Keratinocyte (primary cell): ENCODE measurements around the gene GSG1. TPM values are rescaled to one million over a fixed set of nuclear protein-coding genes. Genes with fewer than 3 reads are reported as not detected.

Experiments
- DNase-seq: peaks from one replicate; pipeline ENCODE4 v3.0.0-alpha.2; 2011; ENCODE audit warnings: low read depth, missing footprints, low spot score
- FAIRE-seq: peaks from 2 replicates; lab custom pipeline; 2011; peaks lifted over from hg19 to GRCh38; lab: Jason Lieb, UNC
- H2AFZ ChIP-seq: 2 replicates; pipeline ENCODE4 v1.6.0; 2012; ENCODE audit warnings: low read length, control low read depth, inconsistent platforms; ENCODE audit not compliant: control insufficient read depth
- H3K27ac ChIP-seq: 2 replicates; pipeline ENCODE4 v1.5.1; 2011; ENCODE audit warnings: low read length; ENCODE audit not compliant: control insufficient read depth, insufficient read depth
- H3K27me3 ChIP-seq: 3 replicates; pipeline ENCODE4 v1.6.0; 2011; ENCODE audit warnings: low read length; ENCODE audit not compliant: control insufficient read depth, insufficient read depth; ENCODE audit errors: extremely low read depth
- H3K36me3 ChIP-seq, 2 experiments: 2 replicates in 1 of 2; 3 replicates in 1 of 2; pipeline ENCODE4 v1.5.1; 2011; ENCODE audit warnings: low read length in 2 of 2, mild to moderate bottlenecking in 1 of 2; ENCODE audit not compliant: control insufficient read depth in 2 of 2, insufficient read depth in 2 of 2; ENCODE audit errors: extremely low read depth in 1 of 2
- H3K4me1 ChIP-seq: 3 replicates; pipeline ENCODE4 v1.5.1; 2011; ENCODE audit warnings: low read length; ENCODE audit not compliant: control insufficient read depth, insufficient read depth; ENCODE audit errors: extremely low read depth
- H3K4me2 ChIP-seq: 3 replicates; pipeline ENCODE4 v1.6.0; 2011; ENCODE audit warnings: low read depth, low read length; ENCODE audit not compliant: control insufficient read depth, insufficient read depth; ENCODE audit errors: extremely low read depth
- H3K4me3 ChIP-seq, 3 experiments: fragments of 200-600 bp in 1 of 3; sonication (generic) in 1 of 3; 2 replicates in 2 of 3; 3 replicates in 1 of 3; pipeline ENCODE4 v1.5.1; 2011 to 2016; ENCODE audit warnings: low read length in 3 of 3, mild to moderate bottlenecking in 3 of 3, control low read depth in 2 of 3, inconsistent platforms in 1 of 3, low read depth in 1 of 3, mixed read lengths in 1 of 3, mixed run types in 1 of 3, moderate library complexity in 1 of 3; ENCODE audit not compliant: control insufficient read depth in 2 of 3, insufficient read depth in 2 of 3; ENCODE audit errors: extremely low read depth in 1 of 3
- H3K79me2 ChIP-seq: 2 replicates; pipeline ENCODE4 v1.6.0; 2012; ENCODE audit warnings: low read length; ENCODE audit not compliant: control insufficient read depth, insufficient read depth
- H3K9ac ChIP-seq: 3 replicates; pipeline ENCODE4 v1.6.0; 2011; ENCODE audit warnings: low read length; ENCODE audit not compliant: control insufficient read depth, insufficient read depth; ENCODE audit errors: extremely low read depth
- H3K9me1 ChIP-seq: 3 replicates; pipeline ENCODE4 v1.6.0; 2011; ENCODE audit warnings: low read length; ENCODE audit not compliant: control insufficient read depth, insufficient read depth; ENCODE audit errors: extremely low read depth
- H3K9me3 ChIP-seq: 2 replicates; pipeline ENCODE4 v1.5.1; 2012; ENCODE audit warnings: low read depth, low read length; ENCODE audit not compliant: control insufficient read depth
- H4K20me1 ChIP-seq: 3 replicates; pipeline ENCODE4 v1.6.0; 2011; ENCODE audit warnings: low read length; ENCODE audit not compliant: control insufficient read depth, insufficient read depth; ENCODE audit errors: extremely low read depth
- EZH2 ChIP-seq: IDR thresholded peaks from one replicate; pipeline ENCODE4 v1.6.1; 2012; ENCODE audit warnings: inconsistent platforms, mild to moderate bottlenecking, low read length, moderate library complexity
- dilution Hi-C: fragments of 300-500 bp; cut with MboI; formaldehyde crosslinking; loops from one replicate; pipeline ENCODE4 v1.7.0; 2020; ENCODE audit warnings: low sequenced_read_pairs; ENCODE audit not compliant: extremely low pct_ligation_motif_present
- polyA plus RNA-seq, 5 experiments: library from polyadenylated mRNA; depleted of rRNA in 3 of 5; stranded (reverse) in 3 of 5; stranded (forward) in 1 of 5; unstranded in 1 of 5; fragments of >200 nt; gene quantifications; 1 replicate in 1 of 5; 2 replicates in 3 of 5; 3 replicates in 1 of 5; pipeline versions ENCODE4 v1.2.1 to v1.2.3, GENCODE V29; 2011 to 2012; ENCODE audit warnings: missing spikeins in 2 of 5, low read depth in 1 of 5, low replicate concordance in 1 of 5
- TF ChIP-seq, protein P1 (sequence below), 3 experiments: IDR thresholded peaks in 1 of 3; conservative IDR thresholded peaks in 1 of 3; optimal IDR thresholded peaks in 1 of 3; 2 replicates in 2 of 3; 3 replicates in 1 of 3; pipeline versions ENCODE3 to v1.5.1; 2011; ENCODE audit warnings: low read length in 3 of 3, mild to moderate bottlenecking in 3 of 3, moderate library complexity in 2 of 3, control low read depth in 1 of 3, inconsistent platforms in 1 of 3; ENCODE audit not compliant: insufficient read depth in 2 of 3; ENCODE audit errors: extremely low read depth in 1 of 3

Gene GSG1
- polyA plus RNA-seq, 1 donor (not counting 4 experiments of a cell fraction or from before 2014, with no cell fraction given), result 0.05 TPM

GRCh38 chr12:13125996-13126395 lies 22.5 kb upstream of the GSG1 start:
- Histone ChIP-seq H3K27ac (no peak overlapping the region), H3K4me1 (peaks cover 26% of the 10 kb centered on the region), H3K4me2 (peak overlapping the region; percentile 6), H4K20me1 (no peaks in the 10 kb centered on the region), H3K9me3 (no peaks in the 10 kb centered on the region), H3K36me3 (no peaks in the 10 kb centered on the region), H2AFZ (no peak overlapping the region), H3K4me3 (no peak overlapping the region), H3K79me2 (no peaks in the 10 kb centered on the region), H3K27me3 (no peaks in the 10 kb centered on the region), H3K9ac (no peak overlapping the region), H3K9me1 (no peaks in the 10 kb centered on the region)
- FAIRE-seq (peak; percentile 32), DNase-seq (peak; percentile 5)
- dilution Hi-C loops, result no loop called here
- TF ChIP-seq, protein P1, sequence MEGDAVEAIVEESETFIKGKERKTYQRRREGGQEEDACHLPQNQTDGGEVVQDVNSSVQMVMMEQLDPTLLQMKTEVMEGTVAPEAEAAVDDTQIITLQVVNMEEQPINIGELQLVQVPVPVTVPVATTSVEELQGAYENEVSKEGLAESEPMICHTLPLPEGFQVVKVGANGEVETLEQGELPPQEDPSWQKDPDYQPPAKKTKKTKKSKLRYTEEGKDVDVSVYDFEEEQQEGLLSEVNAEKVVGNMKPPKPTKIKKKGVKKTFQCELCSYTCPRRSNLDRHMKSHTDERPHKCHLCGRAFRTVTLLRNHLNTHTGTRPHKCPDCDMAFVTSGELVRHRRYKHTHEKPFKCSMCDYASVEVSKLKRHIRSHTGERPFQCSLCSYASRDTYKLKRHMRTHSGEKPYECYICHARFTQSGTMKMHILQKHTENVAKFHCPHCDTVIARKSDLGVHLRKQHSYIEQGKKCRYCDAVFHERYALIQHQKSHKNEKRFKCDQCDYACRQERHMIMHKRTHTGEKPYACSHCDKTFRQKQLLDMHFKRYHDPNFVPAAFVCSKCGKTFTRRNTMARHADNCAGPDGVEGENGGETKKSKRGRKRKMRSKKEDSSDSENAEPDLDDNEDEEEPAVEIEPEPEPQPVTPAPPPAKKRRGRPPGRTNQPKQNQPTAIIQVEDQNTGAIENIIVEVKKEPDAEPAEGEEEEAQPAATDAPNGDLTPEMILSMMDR (optimal IDR thresholded peaks at IDR 0.05 in 1 of 3, IDR thresholded peaks at IDR 0.05 in 1 of 3, conservative IDR thresholded peaks at IDR 0.05 in 1 of 3; ENCODE audit: extremely low read depth in 1 of 3, insufficient read depth in 2 of 3, low read length in 3 of 3), result no peak
- no peak for TF ChIP-seq EZH2

- Histone ChIP-seq H3K79me2 (no peaks in the 10 kb centered on the region), H3K36me3 (no peaks in the 10 kb centered on the region), H3K4me2 (no peak overlapping the region), H3K9me3 (no peaks in the 10 kb centered on the region), H4K20me1 (no peaks in the 10 kb centered on the region), H3K4me1 (peaks cover 22% of the 10 kb centered on the region), H2AFZ (no peak overlapping the region), H3K27ac (no peak overlapping the region), H3K9ac (no peak overlapping the region), H3K9me1 (no peaks in the 10 kb centered on the region), H3K4me3 (no peak overlapping the region), H3K27me3 (no peaks in the 10 kb centered on the region)
- TF ChIP-seq, protein P1 (optimal IDR thresholded peaks at IDR 0.05 in 1 of 3, IDR thresholded peaks at IDR 0.05 in 1 of 3, conservative IDR thresholded peaks at IDR 0.05 in 1 of 3; ENCODE audit: extremely low read depth in 1 of 3, insufficient read depth in 2 of 3, low read length in 3 of 3), result no peak
- DNase-seq (no peak), FAIRE-seq (peak; percentile 79)
- dilution Hi-C loops, result no loop called here
Measured at GRCh38 chr12:13124656-13125505, 21.4 kb upstream of the GSG1 start.
